Rectal smooth muscle tissue (tissue), 1 donor: ENCODE data around the gene GCSH.
A peak's percentile ranks its signal among the peaks of the same experiment; 100 is the strongest.
"Not testable (repeated sequence)": the region's sequence is repeated elsewhere in the genome, so short reads cannot be mapped to it uniquely, and the experiment has no call there.

Experiments used
- H3K27ac ChIP-seq: one replicate; pipeline ENCODE4 v1.7.0; 2013; ENCODE audit warnings: low read depth, low read length, inconsistent platforms
- H3K27me3 ChIP-seq: one replicate; pipeline ENCODE4 v1.7.0; 2013; ENCODE audit warnings: low read length; ENCODE audit not compliant: control insufficient read depth, insufficient read depth
- H3K36me3 ChIP-seq: one replicate; pipeline ENCODE4 v1.7.0; 2013; ENCODE audit warnings: low read length; ENCODE audit not compliant: control insufficient read depth, insufficient read depth
- H3K4me1 ChIP-seq: one replicate; pipeline ENCODE4 v1.7.0; 2013; ENCODE audit warnings: low read length; ENCODE audit not compliant: control insufficient read depth, insufficient read depth
- H3K4me3 ChIP-seq: one replicate; pipeline ENCODE4 v1.7.0; 2013; ENCODE audit warnings: low read length
- H3K9ac ChIP-seq: one replicate; pipeline ENCODE4 v1.7.0; 2013; ENCODE audit warnings: low read length

Gene GCSH

DNA sequence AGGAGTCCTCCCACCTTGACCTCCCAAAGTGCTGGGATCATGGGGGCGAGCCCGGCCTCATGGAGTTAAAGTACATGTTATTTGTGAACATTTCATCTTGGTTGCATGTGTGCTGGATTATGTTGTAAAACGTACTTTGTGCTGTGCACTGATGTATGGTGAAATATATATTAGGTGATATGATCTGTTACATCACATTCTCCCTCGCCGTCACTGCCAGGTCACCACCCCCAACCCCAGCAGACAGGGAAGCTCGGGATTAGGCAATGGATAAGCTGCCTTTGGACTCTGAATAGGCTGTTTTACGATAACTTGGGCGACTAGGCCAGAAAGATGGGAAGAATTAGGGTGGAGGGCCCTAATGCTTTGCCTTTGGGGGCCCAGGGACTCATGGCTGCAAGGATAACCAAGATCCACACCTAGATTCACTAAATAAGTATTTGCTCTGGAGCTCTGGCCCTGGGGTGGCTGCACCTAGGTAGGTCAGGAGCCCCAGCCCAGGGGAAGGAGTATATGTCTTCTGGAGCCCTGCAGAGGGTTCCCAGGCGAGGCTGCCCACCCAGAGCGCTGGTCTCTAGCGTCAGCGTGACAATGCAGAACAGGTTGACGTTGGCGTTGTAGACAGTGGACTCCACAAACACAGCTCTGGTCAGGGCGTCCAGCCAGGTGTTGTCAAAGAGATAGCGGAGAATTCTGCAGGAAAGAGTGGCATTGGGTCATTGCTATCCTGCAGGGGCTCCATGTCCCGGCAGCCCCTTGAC is 27.1 kb upstream of the GCSH start:
- no peak overlapping the region for H3K9ac ChIP-seq
- no peak overlapping the region for H3K27ac ChIP-seq
- H3K36me3 ChIP-seq = no peaks in the 10 kb centered on the region
- H3K4me3 ChIP-seq = no peak overlapping the region
- H3K4me1 ChIP-seq = no peaks in the 10 kb centered on the region
- H3K27me3 ChIP-seq = no peaks in the 10 kb centered on the region

DNA sequence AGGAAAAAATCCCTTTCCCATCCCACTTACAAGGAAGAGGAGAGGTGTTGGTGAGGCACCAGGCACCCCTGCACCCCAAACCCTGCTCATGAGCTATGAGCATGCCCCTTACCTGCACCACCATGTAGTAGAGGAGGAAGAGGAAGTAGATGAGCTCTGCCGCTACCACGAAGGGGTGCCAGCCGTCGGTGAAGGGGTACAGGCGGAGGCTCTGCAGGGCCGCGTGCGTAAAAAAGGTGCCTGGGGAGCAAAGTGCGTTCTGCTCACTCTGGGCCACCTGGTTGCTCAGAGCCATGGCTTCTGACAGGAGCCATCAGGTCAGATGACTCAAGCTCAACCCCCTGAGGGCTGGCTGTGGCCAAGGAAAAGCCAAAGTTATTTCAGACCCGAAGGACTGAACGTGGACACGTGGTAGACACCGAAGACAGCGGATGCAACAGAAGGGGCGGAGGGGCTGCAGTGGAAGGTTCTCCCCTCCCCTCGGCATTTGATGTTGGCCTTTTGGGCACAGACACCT is 25.3 kb upstream of the GCSH start:
- Histone ChIP-seq H3K4me1 (no peaks in the 10 kb centered on the region), H3K4me3 (no peak overlapping the region), H3K9ac (no peak overlapping the region), H3K27me3 (no peaks in the 10 kb centered on the region), H3K36me3 (no peaks in the 10 kb centered on the region), H3K27ac (no peak overlapping the region)

DNA sequence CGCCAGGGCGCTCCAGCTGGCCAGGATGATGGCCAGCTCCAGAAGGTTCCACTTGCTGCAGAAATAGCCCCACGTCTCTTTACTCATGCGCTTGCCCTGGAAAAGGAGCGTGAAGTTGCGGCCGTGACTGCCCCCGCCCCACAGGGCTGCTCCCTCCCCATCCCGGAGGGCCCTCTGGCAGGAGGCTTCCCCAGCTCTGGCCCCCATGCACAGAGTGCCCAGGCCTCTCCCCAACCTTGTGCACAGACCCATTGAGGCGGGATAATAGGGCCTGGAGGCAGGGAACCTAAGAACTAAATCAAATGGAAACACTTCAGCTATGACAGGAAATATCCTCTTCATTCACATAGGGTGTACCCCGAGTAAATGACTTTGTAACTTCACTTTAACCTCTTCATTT is 21.2 kb upstream of the GCSH start:
- no peak overlapping the region for H3K9ac ChIP-seq
- no peaks in the 10 kb centered on the region for H3K4me1 ChIP-seq
- H3K4me3 ChIP-seq = no peak overlapping the region
- H3K36me3 ChIP-seq = no peaks in the 10 kb centered on the region
- H3K27me3 ChIP-seq = no peaks in the 10 kb centered on the region
- no peak overlapping the region for H3K27ac ChIP-seq

DNA sequence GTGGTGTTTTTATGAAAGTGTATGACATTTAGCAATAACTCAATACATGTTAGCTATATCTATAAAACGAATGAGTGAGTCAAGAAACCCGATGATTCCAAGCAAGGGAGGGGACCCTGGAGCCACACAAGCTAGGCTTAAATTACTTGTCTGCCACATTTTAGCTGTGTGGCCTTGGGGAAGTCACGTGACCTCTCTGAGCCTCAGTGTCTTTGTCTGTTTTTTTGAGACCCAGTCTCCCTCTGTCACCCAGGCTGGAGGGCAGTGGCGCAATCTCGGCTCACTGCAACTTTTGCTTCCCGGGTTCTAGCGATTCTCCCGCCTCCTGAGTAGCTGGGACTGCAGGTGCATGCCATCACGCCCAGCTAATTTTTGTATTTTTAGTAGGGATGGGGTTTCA is 20.1 kb upstream of the GCSH start:
- Histone ChIP-seq H3K36me3 (no peaks in the 10 kb centered on the region), H3K27ac (no peak overlapping the region)

DNA sequence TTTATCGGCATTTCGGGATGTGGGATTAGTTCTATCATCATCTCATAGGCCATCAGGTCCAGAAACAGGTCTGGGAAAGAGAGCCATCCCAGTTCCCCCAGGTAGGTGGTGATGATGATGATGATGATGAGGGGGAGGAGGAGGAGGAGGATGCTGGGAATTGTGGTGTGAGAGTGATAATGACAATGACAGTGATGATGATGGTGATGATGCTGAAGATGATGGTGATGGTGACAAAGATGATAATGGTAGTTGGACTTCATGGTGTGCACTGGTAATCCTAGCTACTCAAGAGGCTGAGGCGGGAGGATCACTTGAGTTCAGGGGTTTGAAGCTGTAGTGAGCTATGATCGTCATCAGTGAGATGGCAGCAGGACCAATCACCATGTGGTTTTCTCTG is 16.3 kb upstream of the GCSH start:
- Histone ChIP-seq H3K27ac (no peak overlapping the region), H3K4me1 (no peaks in the 10 kb centered on the region), H3K27me3 (no peaks in the 10 kb centered on the region), H3K36me3 (no peaks in the 10 kb centered on the region), H3K4me3 (no peak overlapping the region), H3K9ac (no peak overlapping the region)

More for the DNA sequence above, 20.1 kb upstream of the GCSH start:
- no peak overlapping the region for H3K4me3 ChIP-seq
- H3K9ac ChIP-seq = no peak overlapping the region
- H3K27me3 ChIP-seq = no peaks in the 10 kb centered on the region
- no peaks in the 10 kb centered on the region for H3K4me1 ChIP-seq

DNA sequence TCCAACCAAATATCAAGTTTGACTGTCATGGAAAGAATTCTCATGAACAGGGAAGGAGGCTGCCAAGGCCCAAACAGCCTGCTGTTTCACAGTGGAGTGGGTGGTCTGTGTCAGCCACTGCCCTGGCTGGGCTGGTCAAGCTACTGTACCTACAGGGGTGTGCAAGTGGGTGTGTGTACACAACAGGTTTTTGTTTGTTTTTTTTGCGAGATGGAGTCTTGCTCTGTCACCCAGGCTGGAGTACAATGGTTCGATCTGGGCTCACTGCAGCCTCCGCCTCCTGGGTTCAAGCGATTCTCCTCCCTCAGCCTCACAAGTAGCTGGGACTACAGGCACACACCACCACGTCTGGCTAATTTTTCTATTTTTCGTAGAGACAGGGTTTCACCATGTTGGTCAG is 13.1 kb upstream of the GCSH start:
- not testable (repeated sequence) for H3K9ac ChIP-seq, H3K4me3 ChIP-seq, H3K27ac ChIP-seq, H3K36me3 ChIP-seq, H3K27me3 ChIP-seq, H3K4me1 ChIP-seq

DNA sequence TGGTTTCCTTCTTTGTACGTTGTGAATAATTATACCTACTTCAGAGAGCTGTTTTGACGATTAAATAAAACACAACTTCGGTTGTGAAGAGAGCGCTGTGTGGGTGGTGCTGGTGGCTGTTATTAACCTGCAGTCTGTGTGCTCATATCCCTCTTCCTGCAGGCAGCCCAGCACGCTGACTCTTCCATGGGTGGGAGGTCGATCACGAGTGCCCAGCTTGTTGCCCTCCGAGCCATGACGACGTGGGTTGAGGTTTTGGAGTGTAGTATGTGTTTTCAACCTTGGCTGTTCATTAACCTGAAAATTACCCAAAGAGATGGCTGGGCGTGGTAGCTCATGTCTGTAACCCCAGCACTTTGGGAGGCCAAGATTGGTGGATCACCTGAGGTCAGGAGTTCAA is 11.3 kb upstream of the GCSH start:
- Histone ChIP-seq H3K27me3 (no peaks in the 10 kb centered on the region), H3K36me3 (no peaks in the 10 kb centered on the region), H3K4me3 (no peak overlapping the region), H3K4me1 (no peaks in the 10 kb centered on the region), H3K27ac (no peak overlapping the region), H3K9ac (no peak overlapping the region)

DNA sequence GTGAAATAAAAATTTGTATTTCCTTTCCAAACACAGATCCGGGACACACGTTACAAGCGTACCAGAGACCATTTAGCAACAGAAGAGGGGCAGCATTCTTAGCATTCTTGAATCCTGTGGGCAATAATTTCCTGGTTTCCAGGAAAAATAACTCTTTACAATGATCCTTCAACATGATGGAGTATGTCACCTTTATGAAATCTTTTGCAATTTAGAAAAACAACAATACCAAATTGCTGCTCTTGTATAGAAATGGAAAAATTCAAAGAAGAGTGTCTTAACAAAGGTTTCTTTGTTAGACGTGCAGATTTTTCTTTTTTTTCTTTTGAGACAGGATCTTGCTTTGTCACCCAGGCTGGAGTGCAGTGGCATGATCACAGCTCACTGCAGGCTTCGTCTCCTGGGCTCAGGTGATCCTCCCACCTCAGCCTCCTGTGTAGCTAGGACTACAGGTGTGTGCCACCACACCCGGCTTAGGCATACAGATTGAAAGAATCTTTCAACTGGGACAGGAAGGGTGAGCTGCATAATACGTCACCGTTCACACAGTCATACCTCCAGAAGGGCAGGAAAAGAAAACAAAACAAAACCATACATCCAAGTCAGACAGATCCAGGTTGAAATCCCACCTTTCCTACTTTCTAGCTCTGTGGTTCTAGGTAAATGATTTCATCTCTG is 10.8 kb upstream of the GCSH start:
- H3K4me1 ChIP-seq = no peaks in the 10 kb centered on the region

DNA sequence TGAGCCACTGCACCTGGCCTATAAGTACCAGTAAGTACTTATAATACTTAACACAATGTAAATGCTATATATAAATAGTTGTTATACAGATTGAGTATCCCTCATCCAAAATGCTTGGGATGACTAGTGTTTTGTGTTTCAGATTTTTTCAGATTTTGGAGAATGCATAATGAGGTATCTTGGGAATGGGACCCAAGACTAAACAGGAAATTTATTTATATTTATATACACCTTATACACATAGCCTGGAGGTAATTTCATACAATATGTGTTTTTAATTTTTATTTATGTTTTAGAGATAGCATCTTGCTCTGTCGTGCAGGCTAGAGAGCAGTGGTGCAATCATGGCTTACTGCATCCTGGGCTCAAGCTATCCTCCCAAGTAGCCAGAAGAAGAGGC is 9.8 kb upstream of the GCSH start:
- no peaks in the 10 kb centered on the region for H3K27me3 ChIP-seq

More for the DNA sequence above, 10.8 kb upstream of the GCSH start:
- Histone ChIP-seq H3K9ac (no peak overlapping the region), H3K4me3 (no peak overlapping the region), H3K27me3 (no peaks in the 10 kb centered on the region), H3K27ac (no peak overlapping the region), H3K36me3 (no peaks in the 10 kb centered on the region)

DNA sequence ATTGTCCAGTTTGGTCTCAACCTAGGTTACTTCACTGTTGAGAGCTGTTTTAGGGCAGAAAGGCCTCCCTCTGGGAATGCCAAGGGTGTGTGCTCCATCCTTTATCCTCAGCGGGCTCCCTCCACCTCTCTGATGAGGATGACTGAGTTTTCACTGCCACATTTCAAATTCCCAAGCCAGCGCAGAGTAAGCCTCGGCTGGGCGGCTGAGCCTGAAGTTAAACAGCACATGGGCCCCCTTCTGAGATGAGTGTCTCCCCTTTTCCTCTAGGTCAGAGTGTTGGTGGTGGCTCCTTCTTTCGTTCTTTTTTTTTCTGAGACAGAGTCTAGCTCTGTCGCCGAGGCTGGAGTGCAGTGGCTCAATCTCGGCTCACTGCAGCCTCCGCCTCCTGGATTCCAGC is 5.5 kb upstream of the GCSH start:
- no peak overlapping the region for H3K27ac ChIP-seq
- H3K9ac ChIP-seq = no peak overlapping the region
- H3K36me3 ChIP-seq = no peaks in the 10 kb centered on the region
- H3K27me3 ChIP-seq = no peaks in the 10 kb centered on the region
- H3K4me1 ChIP-seq = no peaks in the 10 kb centered on the region
- no peak overlapping the region for H3K4me3 ChIP-seq

More for the DNA sequence above, 9.8 kb upstream of the GCSH start:
- no peak overlapping the region for H3K27ac ChIP-seq
- H3K4me1 ChIP-seq = no peaks in the 10 kb centered on the region
- H3K9ac ChIP-seq = no peak overlapping the region
- H3K4me3 ChIP-seq = no peak overlapping the region
- no peaks in the 10 kb centered on the region for H3K36me3 ChIP-seq

DNA sequence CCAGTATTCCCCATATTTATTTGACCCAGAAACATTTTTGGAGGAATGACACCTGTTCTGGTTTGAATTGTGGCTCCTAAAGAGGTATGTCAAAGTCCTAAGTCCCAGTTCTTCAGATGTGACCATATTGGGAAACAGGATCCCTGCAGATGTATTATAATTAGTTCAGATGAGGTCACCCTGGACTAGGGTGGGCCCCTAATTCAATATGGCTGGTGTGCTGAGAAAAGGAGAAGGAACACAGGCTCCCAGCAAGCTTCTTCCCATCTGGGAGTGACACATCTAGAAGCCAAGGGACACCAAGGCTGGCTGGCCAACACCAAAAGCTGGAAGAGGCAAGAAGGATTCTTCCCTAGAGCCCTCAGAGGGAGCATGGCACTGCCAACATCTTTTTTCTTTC is 3.8 kb upstream of the GCSH start:
- no peak overlapping the region for H3K27ac ChIP-seq
- H3K36me3 ChIP-seq = no peaks in the 10 kb centered on the region
- no peak overlapping the region for H3K9ac ChIP-seq
- H3K27me3 ChIP-seq = no peaks in the 10 kb centered on the region
- no peaks in the 10 kb centered on the region for H3K4me1 ChIP-seq
- no peak overlapping the region for H3K4me3 ChIP-seq

DNA sequence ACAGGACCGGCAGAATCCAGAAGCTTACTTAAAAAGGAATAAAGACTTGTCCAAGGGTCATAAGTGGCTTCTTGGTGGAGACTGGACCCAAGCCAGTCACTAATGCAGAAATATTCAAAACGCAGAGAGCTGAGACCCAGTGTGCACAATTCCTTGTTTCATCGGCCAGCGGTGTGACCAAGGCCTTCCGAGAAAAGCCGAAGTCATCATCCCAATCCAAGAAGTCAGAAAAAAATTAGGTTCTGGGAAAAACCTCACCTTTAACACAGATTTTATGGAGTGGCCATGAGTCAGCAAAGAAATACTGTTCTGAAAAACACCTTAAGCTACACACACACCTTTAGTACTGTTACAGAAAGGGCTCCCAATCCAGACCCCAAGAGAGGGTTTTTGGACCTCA is 1.0 kb upstream of the GCSH start:
- H3K4me1 ChIP-seq = no peaks in the 10 kb centered on the region
- no peaks in the 10 kb centered on the region for H3K36me3 ChIP-seq
- no peak overlapping the region for H3K9ac ChIP-seq
- H3K4me3 ChIP-seq = peak overlapping the region; percentile 58
- H3K27ac ChIP-seq = no peak overlapping the region
- no peaks in the 10 kb centered on the region for H3K27me3 ChIP-seq
